ENCODE measurements around the gene CYB561.

The CYB561 gene

GRCh38 chr17:63433746-63434591 is 12.1 kb downstream of the CYB561 start:
- peak; percentile 98 for DNase-seq

DNA sequence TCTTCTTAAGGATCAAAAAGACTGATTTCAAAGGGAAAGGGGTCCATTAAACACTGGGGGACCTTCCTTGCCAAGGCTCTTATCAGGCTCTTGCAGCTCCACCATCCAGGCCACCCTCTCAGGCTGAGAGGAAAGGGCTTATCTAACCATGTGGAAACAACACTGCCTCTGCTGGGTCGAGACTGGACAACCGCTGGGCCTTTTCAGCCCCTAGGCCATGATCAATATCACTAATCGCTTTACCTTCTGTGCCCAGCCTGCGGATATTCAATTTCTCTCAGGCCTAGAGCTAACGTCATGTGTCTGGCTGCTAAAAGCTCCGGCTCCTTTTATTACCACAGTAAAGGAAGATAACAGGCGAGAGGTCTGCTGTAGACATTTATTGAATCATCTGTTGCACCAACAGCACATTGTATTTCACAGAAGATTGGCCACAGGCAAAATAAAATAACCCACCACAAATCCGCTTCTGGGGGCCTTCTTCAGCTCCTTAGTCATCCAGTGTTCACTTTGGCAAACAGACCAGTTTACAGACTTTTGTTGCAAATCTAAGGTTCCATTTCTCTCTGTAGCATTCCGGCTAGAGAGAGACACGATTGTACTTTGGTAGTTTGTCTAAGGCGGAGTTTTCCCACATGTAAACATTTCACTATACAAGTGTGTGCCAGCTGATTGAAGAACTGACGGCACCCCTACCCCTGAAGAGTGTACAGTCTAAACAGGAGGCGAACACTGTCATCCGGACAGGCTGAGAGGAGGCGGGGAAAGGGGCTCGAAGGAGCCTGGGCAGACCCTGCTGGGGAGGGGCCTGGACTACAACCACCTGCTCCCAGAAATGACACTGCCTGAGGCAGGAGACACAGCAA is 13.9 kb downstream of the CYB561 start:
- DNase-seq, result peak; percentile 66

- no peak for DNase-seq
These were observed 14.5 kb downstream of the CYB561 start for GRCh38 chr17:63431618-63431938.

DNA sequence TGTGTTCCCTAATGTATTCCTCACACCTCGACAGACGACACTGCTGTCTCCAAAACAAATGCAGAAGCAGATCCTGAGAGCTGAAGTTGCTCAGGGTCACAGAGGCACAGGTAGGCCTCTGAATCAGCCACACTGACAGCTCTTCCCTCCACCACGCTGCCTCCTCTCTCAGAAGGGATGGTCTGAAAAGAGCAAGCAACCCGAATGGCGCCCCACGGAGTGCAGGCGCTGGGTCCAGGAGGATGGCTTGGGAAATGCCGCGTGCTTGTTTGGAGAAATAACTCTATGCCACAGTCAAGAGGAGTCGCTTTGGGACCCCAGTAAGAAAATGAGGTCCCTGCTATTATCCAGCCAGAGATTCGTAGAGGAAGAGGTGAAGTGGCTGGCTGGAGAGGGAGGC is 15.9 kb downstream of the CYB561 start:
- no peak for DNase-seq

DNA sequence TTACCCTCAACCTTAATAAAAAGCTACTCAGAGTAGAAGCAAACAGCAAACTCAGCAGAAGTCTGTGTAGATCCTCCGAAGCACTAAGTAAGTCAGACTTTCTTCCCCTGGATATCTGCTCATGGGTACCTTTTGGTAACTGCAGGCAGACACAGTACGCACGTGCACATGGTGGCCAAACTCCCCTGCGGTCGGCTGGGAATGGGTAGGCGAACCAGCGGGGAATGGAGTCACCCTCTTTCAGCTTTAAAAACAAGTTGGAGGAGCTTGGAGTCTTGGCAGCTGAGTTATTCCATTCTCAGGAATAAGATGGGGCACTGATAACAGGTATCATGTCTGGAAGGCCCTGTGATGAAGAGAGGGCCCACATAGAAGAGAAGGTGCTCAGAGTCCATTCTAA is 16.3 kb downstream of the CYB561 start:
- no peak for DNase-seq

GRCh38 chr17:63426917-63427308 is 19.2 kb downstream of the CYB561 start:
- DNase-seq, result no peak

- DNase-seq, result no peak
These were observed 19.8 kb downstream of the CYB561 start for GRCh38 chr17:63426041-63426916.

DNA sequence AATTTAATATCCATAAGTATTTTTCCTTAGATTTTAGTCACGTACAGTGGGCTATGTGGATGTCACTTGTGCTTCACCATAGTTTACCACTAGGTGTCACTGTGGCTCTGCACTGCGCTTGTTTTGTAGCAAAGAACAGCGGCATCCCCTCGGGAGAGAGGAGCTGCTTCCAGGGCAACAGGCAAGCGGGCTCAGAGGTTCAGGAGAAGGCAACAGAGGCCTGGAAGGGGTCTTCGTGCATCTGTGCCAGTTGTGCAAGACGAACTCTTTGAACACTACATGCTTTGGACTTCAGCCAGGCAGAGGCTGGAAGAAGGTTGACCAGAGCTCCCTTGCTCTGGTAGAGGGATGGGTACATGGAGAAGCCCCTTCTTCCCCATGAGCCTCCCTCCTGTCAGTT is 20.6 kb downstream of the CYB561 start:
- DNase-seq, result peak; percentile 84

DNA sequence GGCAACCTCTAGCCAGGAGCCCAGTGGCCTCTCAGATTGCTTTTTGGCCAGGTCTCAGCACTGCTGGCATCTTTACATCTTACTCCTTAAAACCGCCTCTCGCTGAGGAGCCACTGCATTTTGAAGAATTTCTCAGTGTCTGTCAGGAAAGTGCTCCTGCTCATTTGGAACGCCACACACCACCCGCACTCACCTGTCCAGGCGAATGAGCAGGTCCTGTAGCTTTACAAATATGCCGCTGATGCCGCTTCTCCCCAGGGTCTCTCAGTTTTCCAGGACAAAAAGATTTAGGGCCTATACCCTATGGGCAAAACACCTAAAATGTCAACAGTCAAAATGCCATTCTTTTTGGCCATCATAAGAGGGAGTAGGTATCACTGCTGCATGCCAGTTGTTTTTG is 22.1 kb downstream of the CYB561 start:
- no peak for DNase-seq

DNA sequence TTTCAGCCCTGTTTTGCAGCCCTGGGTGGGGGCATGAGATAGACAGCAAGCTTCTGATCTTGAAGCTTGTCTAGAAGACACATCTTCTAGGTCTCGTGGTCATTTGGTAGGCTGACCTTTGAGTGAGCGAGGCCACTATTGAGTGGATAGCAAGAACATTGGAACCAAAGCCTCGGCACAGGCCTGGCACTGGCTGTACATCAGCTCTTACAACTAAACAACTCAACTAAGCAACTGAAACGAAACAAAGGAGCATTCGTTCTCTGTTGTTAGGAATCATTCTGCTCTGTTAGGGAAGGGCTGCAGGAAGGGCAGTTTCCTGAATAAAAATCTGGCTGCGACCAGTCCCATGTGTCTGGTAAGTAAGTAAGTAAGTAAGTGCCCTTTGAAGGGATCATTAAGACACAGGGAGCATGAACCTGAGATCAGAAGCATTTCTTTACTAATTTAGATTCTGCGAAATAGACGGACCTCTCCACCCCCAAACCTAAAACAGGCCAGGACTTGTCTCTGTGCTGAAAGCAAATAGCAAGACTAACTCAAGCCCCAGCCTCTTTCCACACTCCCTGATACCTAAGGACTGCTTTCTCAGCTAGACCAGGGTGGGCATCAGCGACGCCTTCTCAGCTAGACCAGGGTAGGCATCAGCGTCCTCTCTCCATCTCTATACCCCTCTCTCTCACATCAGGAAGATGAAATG is 22.7 kb downstream of the CYB561 start:
- DNase-seq, result no peak

GRCh38 chr17:63421681-63422645 is 24.1 kb downstream of the CYB561 start:
- no peak for DNase-seq

- DNase-seq, result no peak
These were observed 25.0 kb downstream of the CYB561 start for GRCh38 chr17:63420868-63421680.

DNA sequence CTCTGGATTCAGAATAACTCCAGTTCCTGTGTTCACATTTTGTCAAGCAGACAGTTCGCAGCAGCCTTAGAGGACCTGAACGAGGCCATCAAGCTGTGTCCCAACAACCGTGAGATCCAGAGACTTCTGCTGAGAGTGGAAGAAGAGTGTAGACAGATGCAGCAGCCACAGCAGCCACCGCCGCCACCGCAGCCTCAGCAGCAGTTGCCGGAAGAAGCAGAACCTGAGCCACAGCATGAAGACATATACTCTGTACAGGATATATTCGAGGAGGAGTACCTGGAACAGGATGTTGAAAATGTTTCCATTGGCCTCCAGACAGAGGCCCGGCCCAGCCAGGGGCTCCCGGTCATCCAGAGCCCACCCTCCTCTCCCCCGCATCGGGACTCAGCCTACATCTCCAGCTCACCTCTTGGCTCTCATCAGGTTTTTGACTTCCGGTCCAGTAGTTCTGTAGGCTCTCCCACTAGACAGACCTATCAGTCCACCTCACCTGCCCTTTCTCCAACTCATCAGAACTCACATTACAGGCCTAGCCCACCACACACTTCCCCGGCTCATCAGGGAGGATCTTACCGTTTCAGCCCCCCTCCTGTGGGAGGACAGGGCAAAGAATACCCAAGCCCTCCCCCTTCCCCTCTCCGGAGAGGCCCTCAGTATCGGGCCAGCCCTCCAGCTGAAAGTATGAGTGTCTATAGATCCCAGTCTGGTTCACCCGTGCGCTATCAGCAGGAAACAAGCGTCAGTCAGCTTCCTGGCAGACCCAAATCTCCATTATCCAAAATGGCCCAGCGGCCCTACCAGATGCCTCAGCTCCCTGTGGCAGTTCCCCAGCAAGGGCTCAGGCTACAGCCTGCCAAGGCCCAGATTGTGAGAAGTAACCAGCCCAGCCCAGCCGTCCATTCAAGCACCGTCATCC is 25.9 kb downstream of the CYB561 start:
- no peak for DNase-seq

- DNase-seq, result no peak
These were observed 26.7 kb downstream of the CYB561 start for GRCh38 chr17:63419398-63419797.

DNA sequence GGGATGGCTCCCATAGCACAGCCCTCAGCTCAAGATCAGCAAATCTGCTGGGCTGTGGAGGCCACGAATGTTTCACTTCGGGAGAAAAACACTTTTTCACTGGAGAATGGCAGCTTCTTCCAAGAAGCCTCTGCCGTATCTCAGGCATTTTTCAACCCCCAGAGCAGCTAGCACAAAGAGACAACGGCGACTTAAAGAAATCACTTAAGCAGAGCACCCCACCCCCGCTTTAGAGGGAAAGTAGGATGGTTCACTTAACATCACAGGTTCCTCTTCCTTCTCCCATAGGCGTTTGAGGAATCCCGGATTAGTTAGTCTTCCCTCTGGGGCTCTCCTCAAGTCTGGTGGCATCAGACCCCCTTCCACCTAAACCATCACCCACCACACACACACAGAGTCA is 27.6 kb downstream of the CYB561 start:
- DNase-seq, result no peak

GRCh38 chr17:63414222-63414621 is 31.9 kb downstream of the CYB561 start:
- DNase-seq, result no peak

DNA sequence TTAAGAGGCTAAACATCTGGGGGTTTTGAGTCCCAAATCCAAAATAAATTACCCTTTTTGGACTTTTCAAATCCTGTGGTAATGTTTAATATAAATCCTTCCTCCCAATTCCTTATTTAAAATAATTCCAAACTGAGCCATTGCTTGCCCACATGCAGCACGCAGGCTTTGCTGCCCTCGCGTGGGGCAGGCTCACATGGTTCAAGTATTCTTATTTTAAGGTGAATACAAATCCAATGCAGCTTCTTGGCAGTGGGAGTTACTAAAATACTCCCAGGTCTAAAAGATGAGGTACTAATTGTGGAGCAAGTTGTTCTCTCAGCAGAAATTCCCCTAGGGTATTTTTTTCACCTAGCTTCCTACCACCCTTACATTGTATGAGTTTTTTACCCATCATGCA is 33.0 kb downstream of the CYB561 start:
- DNase-seq, result no peak

- DNase-seq, result no peak
These were observed 33.9 kb downstream of the CYB561 start for GRCh38 chr17:63412234-63412633.

GRCh38 chr17:63407741-63408330 is 38.3 kb downstream of the CYB561 start:
- no peak for DNase-seq

Measured in fibroblast of skin of scalp (primary cell).